Smooth muscle cell (in vitro differentiated cells): ENCODE results near the gene AMMECR1. TPM values are rescaled to one million over a fixed set of nuclear protein-coding genes. Genes with fewer than 3 reads are reported as not detected.

Experiments used
- DNase-seq: peaks from one replicate; lab custom pipeline; 2025; ENCODE audit not compliant: unreplicated experiment; lab: John Stamatoyannopoulos, UW
- H2AFZ ChIP-seq: fragments of 200-600 bp; sonication (generic); 2 replicates; pipeline ENCODE4 v1.6.0; 2016; ENCODE audit warnings: antibody characterized with exemption, low read depth, mild to moderate bottlenecking
- H3F3A ChIP-seq: fragments of 200-600 bp; sonication (generic); 2 replicates; pipeline ENCODE4 v1.6.0; 2017; ENCODE audit warnings: antibody characterized with exemption, low read depth
- H3K27ac ChIP-seq: fragments of 200-600 bp; sonication (generic); 2 replicates; pipeline ENCODE4 v1.5.1; 2016; ENCODE audit warnings: low read depth, mild to moderate bottlenecking
- H3K27me3 ChIP-seq: fragments of 200-600 bp; sonication (generic); 2 replicates; pipeline ENCODE4 v1.6.1; 2016; ENCODE audit warnings: low read depth, mild to moderate bottlenecking
- H3K36me3 ChIP-seq: fragments of 200-600 bp; sonication (generic); 2 replicates; pipeline ENCODE4 v1.5.1; 2016; ENCODE audit warnings: low read depth
- H3K4me1 ChIP-seq: fragments of 200-600 bp; sonication (generic); 2 replicates; pipeline ENCODE4 v1.5.1; 2016; ENCODE audit warnings: low read depth
- H3K4me2 ChIP-seq: fragments of 200-600 bp; sonication (generic); 2 replicates; pipeline ENCODE4 v1.6.0; 2016; ENCODE audit warnings: mild to moderate bottlenecking
- H3K4me3 ChIP-seq: fragments of 200-600 bp; sonication (generic); 2 replicates; pipeline ENCODE4 v1.5.1; 2016; ENCODE audit warnings: mild to moderate bottlenecking
- H3K79me2 ChIP-seq: fragments of 200-600 bp; sonication (generic); 2 replicates; pipeline ENCODE4 v1.6.0; 2016; ENCODE audit warnings: low read depth, mild to moderate bottlenecking
- H3K9ac ChIP-seq: fragments of 200-600 bp; sonication (generic); 2 replicates; pipeline ENCODE4 v1.6.0; 2016; ENCODE audit warnings: low read depth
- H3K9me3 ChIP-seq: fragments of 200-600 bp; sonication (generic); replicated peaks from 2 replicates; pipeline ENCODE4 v1.5.1; 2016; ENCODE audit warnings: low read depth
- H4K20me1 ChIP-seq: fragments of 200-600 bp; sonication (generic); 2 replicates; pipeline ENCODE4 v1.6.0; 2016; ENCODE audit warnings: low read depth
- CTCF ChIP-seq: fragments of 200-600 bp; sonication (generic); IDR thresholded peaks from 2 replicates; pipeline ENCODE4 v1.5.1; 2017; ENCODE audit warnings: borderline replicate concordance, mild to moderate bottlenecking, antibody characterized with exemption; ENCODE audit not compliant: insufficient read depth, poor library complexity, severe bottlenecking
- WGBS: methylation state at CpG from one replicate; pipeline ENCODE4 v1.1.7; 2016; ENCODE audit warnings: low lambda C conversion rate; 5-methylcytosine and 5-hydroxymethylcytosine counted together
- polyA plus RNA-seq: library from polyadenylated mRNA; unstranded; fragments of >200 nt; fragmentation: Nextera tagmentation; extraction: Ambion mirVana; gene quantifications from 2 replicates; pipeline ENCODE4 v1.2.1, GENCODE V29; 2016
- total RNA-seq: library from RNA; depleted of rRNA; stranded (reverse); fragments of >200 nt; gene quantifications from 2 replicates; pipeline ENCODE4 v1.2.3, GENCODE V29; 2014

The AMMECR1 gene
- total RNA-seq (19.6 and 20.9 TPM in 2 replicates), polyA plus RNA-seq (5.5 and 11.2 TPM in 2 replicates)

- Histone ChIP-seq H3K79me2 (peaks cover 35% of the 10 kb centered on the region), H3K9me3 (no peaks in the 10 kb centered on the region), H2AFZ (peak within 1 kb of the TSS; percentile 80), H3K36me3 (no peaks in the 10 kb centered on the region), H3K27me3 (no peaks in the 10 kb centered on the region), H3K4me2 (peak within 1 kb of the TSS; percentile 88), H3F3A (no peaks in the 10 kb centered on the region), H3K9ac (peak within 1 kb of the TSS; percentile 76), H4K20me1 (peaks cover 19% of the 10 kb centered on the region), H3K4me1 (peaks cover 14% of the 10 kb centered on the region), H3K27ac (peak within 1 kb of the TSS; percentile 54), H3K4me3 (peak within 1 kb of the TSS; percentile 74)
- TF ChIP-seq CTCF: no peak
- WGBS: 54% methylated on average over 66 of the region's 78 CpGs
- DNase-seq: peak; percentile 19
Observed at GRCh38 chrX:110317820-110318663, at the start of gene AMMECR1. AMMECR1 (minus strand) TSS chrX:110318085; CDS start chrX:110318071, 14 bp downstream.

- no peak for TF ChIP-seq CTCF
- Histone ChIP-seq H3K4me1 (no peaks in the 10 kb centered on the region), H3K9ac (no peak overlapping the region), H3K36me3 (no peaks in the 10 kb centered on the region), H4K20me1 (no peaks in the 10 kb centered on the region), H2AFZ (no peak overlapping the region), H3K27me3 (no peaks in the 10 kb centered on the region), H3K4me2 (no peak overlapping the region), H3F3A (no peaks in the 10 kb centered on the region), H3K79me2 (no peaks in the 10 kb centered on the region), H3K4me3 (no peak overlapping the region), H3K27ac (no peak overlapping the region), H3K9me3 (no peaks in the 10 kb centered on the region)
- DNase-seq: no peak
- WGBS: 47% methylated on average over 1 of the region's 1 CpG
Observed at GRCh38 chrX:110363244-110363643, 45.4 kb upstream of the AMMECR1 start.

- Histone ChIP-seq H3K9ac (no peak overlapping the region), H4K20me1 (no peaks in the 10 kb centered on the region), H3K4me1 (no peaks in the 10 kb centered on the region), H3K27me3 (no peaks in the 10 kb centered on the region), H3K4me3 (no peak overlapping the region), H3K79me2 (no peaks in the 10 kb centered on the region), H3K4me2 (no peak overlapping the region), H3K9me3 (no peaks in the 10 kb centered on the region), H3K36me3 (no peaks in the 10 kb centered on the region), H2AFZ (no peak overlapping the region), H3K27ac (no peak overlapping the region), H3F3A (no peaks in the 10 kb centered on the region)
- no peak for TF ChIP-seq CTCF
- DNase-seq: no peak
- 29% methylated on average over 1 of the region's 1 CpG for WGBS
Observed at GRCh38 chrX:110359273-110359672, 41.4 kb upstream of the AMMECR1 start.
